Transverse colon (tissue), 4 donors: ENCODE measurements around the gene ANKRD23. TPM values are rescaled to one million over a fixed set of nuclear protein-coding genes. Genes with fewer than 3 reads are reported as not detected.
A peak's percentile ranks its signal among the peaks of the same experiment; 100 is the strongest.

Experiments used
- DNase-seq: peaks from one replicate; pipeline ENCODE4 v3.0.0-alpha.2; 2019
- H3K27ac ChIP-seq, 4 donors: fragments of 200-600 bp; sonication (generic); 2 replicates each; pipeline ENCODE4 v1.5.1; 2016 to 2018; ENCODE audit warnings: inconsistent platforms in 4 of 4
- H3K27me3 ChIP-seq: fragments of 200-600 bp; sonication (generic); 2 replicates; pipeline ENCODE4 v1.5.1; 2017; ENCODE audit warnings: inconsistent platforms
- H3K36me3 ChIP-seq, 4 donors: fragments of 200-600 bp; sonication (generic); 2 replicates each; pipeline ENCODE4 v1.5.1; 2017 to 2019; ENCODE audit warnings: inconsistent platforms in 4 of 4
- H3K4me1 ChIP-seq, 4 donors: fragments of 200-600 bp; sonication (generic); 2 replicates each; pipeline ENCODE4 v1.5.1; 2017 to 2020; ENCODE audit warnings: inconsistent platforms in 4 of 4
- H3K4me3 ChIP-seq, 4 donors: fragments of 200-600 bp; sonication (generic); 1 replicate in 1 of 4; 2 replicates in 3 of 4; pipeline versions ENCODE4 v1.5.1 to v1.6.1; 2017 to 2019; ENCODE audit warnings: inconsistent platforms in 4 of 4
- H3K9me3 ChIP-seq, 2 donors: fragments of 200-600 bp; sonication (generic); 2 replicates each; pipeline ENCODE4 v1.5.1; 2017 to 2019; ENCODE audit warnings: inconsistent platforms in 2 of 2
- EP300 ChIP-seq: sonication (generic); formaldehyde crosslinking; IDR thresholded peaks from one replicate; pipeline ENCODE4 v1.6.1; 2017; ENCODE audit warnings: antibody characterized with exemption, low read depth
- POLR2A ChIP-seq: fragments of 450-650 bp; IDR thresholded peaks from one replicate; pipeline ENCODE4 v1.6.1; 2016; ENCODE audit warnings: antibody characterized with exemption, mild to moderate bottlenecking, moderate library complexity
- POLR2AphosphoS5 ChIP-seq, 3 donors: sonication (generic); formaldehyde crosslinking; IDR thresholded peaks; one replicate each; pipeline ENCODE4 v1.6.1; 2016; ENCODE audit warnings: antibody characterized with exemption in 3 of 3
- WGBS, 2 donors: methylation state at CpG; one replicate each; pipeline ENCODE4 v1.1.5; 2018; ENCODE audit warnings: low coverage in 1 of 2; 5-methylcytosine and 5-hydroxymethylcytosine counted together
- in situ Hi-C, 4 donors: fragments of 200-750 bp; cut with MboI; loops; one replicate each; pipeline versions ENCODE4 v1.15.0 to v1.15.1; 2017; ENCODE audit warnings: low sequenced_read_pairs in 3 of 4, low pct_ligation_motif_present in 1 of 4, low pct_unique_long_range_greater_than_20kb in 1 of 4
- intact Hi-C: fragments of 100-400 bp; cut with DNase I; formaldehyde crosslinking; loops from one replicate; pipeline ENCODE4 v1.15.1; 2023; ENCODE audit warnings: low total_unique reads
- total RNA-seq, 4 donors: library from RNA; depleted of rRNA; stranded (reverse); fragments of >200 nt; gene quantifications; one replicate each; pipeline ENCODE4 v1.1.0, GENCODE V29; 2016
- TF ChIP-seq, protein P1 (sequence below), 5 experiments: fragments of 200-600 bp in 3 of 5; fragments of 450-650 bp in 2 of 5; sonication (generic) in 3 of 5; IDR thresholded peaks; 1 replicate in 2 of 5; 2 replicates in 3 of 5; pipeline ENCODE4 v1.5.1; 2016 to 2017; ENCODE audit warnings: antibody characterized with exemption in 5 of 5, inconsistent platforms in 3 of 5, mild to moderate bottlenecking in 2 of 5, moderate library complexity in 1 of 5

ANKRD23 gene
- total RNA-seq, 4 donors from 2014 or later = 4.1 to 22.7 (median 7.0) TPM

DNA sequence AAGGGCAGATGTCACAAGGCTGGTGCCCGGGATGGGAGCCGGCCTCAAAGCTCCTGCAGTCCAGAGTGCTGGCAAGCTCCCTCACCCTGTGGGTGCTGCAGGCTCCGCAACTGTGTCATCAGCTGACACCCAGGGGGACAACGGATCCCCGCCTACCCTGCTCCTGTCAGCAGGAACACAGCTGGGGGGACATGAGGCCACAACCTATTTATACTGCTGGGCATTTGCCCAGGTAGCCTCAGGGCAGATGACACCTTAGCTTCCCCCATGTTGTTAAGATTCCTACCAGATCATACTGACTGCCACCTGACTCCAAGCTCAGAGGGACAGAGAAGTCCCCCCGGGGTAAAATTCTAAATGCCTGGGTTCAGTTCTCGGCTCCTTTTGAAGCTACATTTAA lies 1.2 kb downstream of the ANKRD23 start:
- H3K27me3 ChIP-seq = no peaks in the 10 kb centered on the region
- H3K36me3 ChIP-seq = peaks cover 0 to 2% (median 0%) of the 10 kb centered on the region in 4 donors
- H3K4me3 ChIP-seq = no peak overlapping the region
- no peak overlapping the region for H3K27ac ChIP-seq
- TF ChIP-seq, protein P1, sequence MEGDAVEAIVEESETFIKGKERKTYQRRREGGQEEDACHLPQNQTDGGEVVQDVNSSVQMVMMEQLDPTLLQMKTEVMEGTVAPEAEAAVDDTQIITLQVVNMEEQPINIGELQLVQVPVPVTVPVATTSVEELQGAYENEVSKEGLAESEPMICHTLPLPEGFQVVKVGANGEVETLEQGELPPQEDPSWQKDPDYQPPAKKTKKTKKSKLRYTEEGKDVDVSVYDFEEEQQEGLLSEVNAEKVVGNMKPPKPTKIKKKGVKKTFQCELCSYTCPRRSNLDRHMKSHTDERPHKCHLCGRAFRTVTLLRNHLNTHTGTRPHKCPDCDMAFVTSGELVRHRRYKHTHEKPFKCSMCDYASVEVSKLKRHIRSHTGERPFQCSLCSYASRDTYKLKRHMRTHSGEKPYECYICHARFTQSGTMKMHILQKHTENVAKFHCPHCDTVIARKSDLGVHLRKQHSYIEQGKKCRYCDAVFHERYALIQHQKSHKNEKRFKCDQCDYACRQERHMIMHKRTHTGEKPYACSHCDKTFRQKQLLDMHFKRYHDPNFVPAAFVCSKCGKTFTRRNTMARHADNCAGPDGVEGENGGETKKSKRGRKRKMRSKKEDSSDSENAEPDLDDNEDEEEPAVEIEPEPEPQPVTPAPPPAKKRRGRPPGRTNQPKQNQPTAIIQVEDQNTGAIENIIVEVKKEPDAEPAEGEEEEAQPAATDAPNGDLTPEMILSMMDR (IDR thresholded peaks at IDR 0.05) = no peak
- TF ChIP-seq EP300 (no peak), POLR2AphosphoS5 (IDR thresholded peaks at IDR 0.05) (no peak), POLR2A (no peak)
- no peaks in the 10 kb centered on the region for H3K9me3 ChIP-seq
- 99% methylated on average over 7 of the region's 7 CpGs; no CpG with 5 or more reads in 1 of the 2 donors for WGBS, 2 donors
- peaks cover 4 to 13% (median 10%) of the 10 kb centered on the region in 4 donors for H3K4me1 ChIP-seq
- DNase-seq = no peak
- intact Hi-C loops (no loop called here), in situ Hi-C loops (loop anchor here in 1 of 4 donors (25.0 kb wide), 1 partner anchor 245 kb away; the partner anchor contains the start of gene FAHD2B)

DNA sequence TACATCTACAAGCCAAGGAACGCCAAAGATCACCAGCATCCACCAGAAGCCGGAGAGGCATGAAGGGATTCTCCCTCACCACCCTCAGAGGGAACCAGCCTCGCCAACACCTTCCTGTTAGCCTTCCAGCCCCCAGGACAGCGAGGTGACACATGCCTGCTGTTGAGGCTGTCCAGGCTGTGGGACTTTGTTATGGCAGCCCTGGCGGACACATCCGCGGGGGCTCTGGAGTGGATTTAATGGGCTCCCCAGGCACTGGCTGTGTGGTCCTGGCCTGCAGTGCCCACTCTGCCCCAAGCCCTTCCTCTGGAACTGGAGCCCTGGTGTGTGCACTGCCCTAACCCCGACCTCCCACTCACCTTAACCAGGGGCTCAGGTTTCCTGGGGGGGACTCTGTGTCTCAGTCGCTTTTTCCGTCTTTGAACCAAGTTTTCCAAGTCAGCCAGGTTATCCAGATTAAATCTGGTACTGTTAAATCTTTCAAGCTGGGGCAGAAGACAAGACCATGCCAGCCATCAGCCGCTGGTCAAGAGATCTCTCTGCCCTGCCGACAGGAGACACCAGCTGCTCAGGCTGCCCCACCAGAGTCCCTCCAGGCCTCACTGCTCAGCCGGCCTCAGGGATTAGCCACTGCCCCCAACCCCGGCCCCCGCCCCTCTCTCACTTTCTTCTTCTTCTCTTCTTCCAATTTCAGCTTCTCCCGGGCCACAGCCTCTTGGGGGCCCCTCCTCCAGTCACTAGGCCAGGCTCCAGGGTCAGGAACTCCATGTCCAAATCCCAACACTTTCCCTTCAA lies 1.9 kb downstream of the ANKRD23 start:
- Histone ChIP-seq H3K36me3 (no peaks in the 10 kb centered on the region), H3K4me1 (peaks cover 4 to 13% (median 10%) of the 10 kb centered on the region in 4 donors), H3K27me3 (no peaks in the 10 kb centered on the region), H3K9me3 (no peaks in the 10 kb centered on the region), H3K27ac (no peak overlapping the region), H3K4me3 (no peak overlapping the region)
- intact Hi-C loops (no loop called here), in situ Hi-C loops (loop anchor here in 1 of 4 donors (25.0 kb wide), 1 partner anchor 245 kb away; the partner anchor contains the start of gene FAHD2B)
- no peak for DNase-seq
- 91% methylated on average over 16 of the region's 16 CpGs; no CpG with 5 or more reads in 1 of the 2 donors for WGBS, 2 donors
- no peak for TF ChIP-seq POLR2A
- TF ChIP-seq POLR2AphosphoS5 (IDR thresholded peaks at IDR 0.05) = no peak
- no peak for TF ChIP-seq EP300
- TF ChIP-seq, protein P1 (IDR thresholded peaks at IDR 0.05) = no peak

DNA sequence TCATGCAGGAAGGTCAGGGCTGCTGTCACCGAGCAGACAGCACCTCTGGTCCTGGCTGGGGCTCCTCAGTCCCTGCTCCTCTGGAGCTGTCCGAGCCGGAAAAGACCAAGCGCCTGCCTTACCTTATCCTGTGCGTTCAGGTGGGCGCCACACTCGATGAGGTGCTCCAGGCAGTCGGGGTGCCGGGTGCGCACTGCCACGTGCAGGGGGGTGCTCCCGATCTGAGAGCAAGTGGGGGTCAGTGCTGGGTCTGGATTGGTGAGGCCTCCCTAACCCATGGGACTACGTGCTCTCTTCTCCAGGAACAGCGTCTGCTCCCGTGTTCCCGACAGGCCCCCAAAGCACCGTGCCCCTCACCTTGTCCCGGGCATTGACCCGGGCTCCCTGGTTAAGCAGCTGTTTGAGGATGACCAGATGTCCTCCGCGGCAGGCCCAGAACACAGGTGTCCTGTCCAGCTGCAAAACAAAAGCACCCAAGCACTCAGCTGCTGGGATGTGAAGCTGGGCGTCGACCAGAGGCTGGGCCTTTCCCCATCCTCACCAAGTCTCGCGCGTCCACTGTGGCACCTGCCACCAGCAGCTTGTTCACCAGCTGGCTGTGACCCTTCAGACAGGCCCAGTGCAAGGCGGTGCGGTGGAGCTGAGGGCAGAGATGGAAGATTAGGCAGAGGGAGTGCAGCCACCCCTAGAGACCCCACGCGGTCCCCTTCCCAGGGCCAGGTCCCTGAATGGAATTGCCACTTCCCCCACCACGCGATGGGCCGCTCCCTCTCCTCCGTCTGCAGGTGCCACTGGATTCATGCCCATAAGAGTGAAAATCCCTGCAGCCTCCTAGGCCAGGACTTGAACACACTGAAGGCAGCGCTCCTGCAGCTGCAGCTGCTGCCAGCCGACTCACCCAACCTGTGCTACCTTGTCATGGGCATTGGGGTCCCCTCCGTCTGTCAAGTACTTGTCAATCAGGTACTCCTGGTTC lies 3.7 kb downstream of the ANKRD23 start:
- Histone ChIP-seq H3K36me3 (no peaks in the 10 kb centered on the region), H3K27ac (no peak overlapping the region), H3K27me3 (no peaks in the 10 kb centered on the region), H3K9me3 (no peaks in the 10 kb centered on the region), H3K4me1 (peaks cover 4 to 13% (median 10%) of the 10 kb centered on the region in 4 donors), H3K4me3 (peak overlapping the region in 1 of 4 donors; percentile 6)
- no peak for DNase-seq
- 85% methylated on average over 34 of the region's 37 CpGs; no CpG with 5 or more reads in 1 of the 2 donors for WGBS, 2 donors
- TF ChIP-seq POLR2A (no peak), EP300 (no peak), POLR2AphosphoS5 (IDR thresholded peaks at IDR 0.05) (no peak)
- TF ChIP-seq, protein P1 (IDR thresholded peaks at IDR 0.05) = no peak
- in situ Hi-C loops = loop anchor here in 1 of 4 donors (25.0 kb wide), 1 partner anchor 247 kb away; the partner anchor contains the start of gene FAHD2B
- intact Hi-C loops = no loop called here
